ENCODE measurements around the gene SPI1. TPM values are rescaled to one million over a fixed set of nuclear protein-coding genes. Genes with fewer than 3 reads are reported as not detected.
"Not testable (repeated sequence)": the region's sequence is repeated elsewhere in the genome, so short reads cannot be mapped to it uniquely, and the experiment has no call there.

SPI1 gene
- total RNA-seq, 2 donors from 2014 or later, result not detected

DNA sequence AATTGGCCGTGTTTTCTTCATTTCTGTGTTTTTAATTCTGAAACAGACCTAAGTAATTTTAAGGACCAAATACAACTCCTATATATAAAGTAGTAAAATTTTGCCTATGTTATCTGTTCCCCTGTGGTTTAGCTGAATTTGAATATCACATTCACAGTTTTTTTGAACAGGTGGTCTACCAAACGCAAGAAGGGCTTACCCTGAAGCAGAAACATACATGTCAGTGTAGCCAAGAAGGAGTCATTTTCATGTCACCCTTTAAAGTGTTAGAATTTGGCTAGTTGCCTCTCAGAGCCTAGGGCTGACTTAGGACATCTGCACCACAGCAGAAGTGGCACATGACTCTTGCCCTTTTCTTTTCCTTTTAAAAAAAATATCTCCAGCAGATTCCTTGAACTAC lies 60.2 kb downstream of the SPI1 start:
- H3K9me3 ChIP-seq (ENCODE audit: control insufficient read depth, low read length), result no peaks in the 10 kb centered on the region
- H3K36me3 ChIP-seq (ENCODE audit: control insufficient read depth, insufficient read depth, low read length), result peaks cover 26% of the 10 kb centered on the region
- Mint-ChIP-seq H3K9me3 (no peaks in the 10 kb centered on the region), H3K27ac (no peak overlapping the region), H3K4me3 (no peak overlapping the region), H3K36me3 (ENCODE audit: low read depth) (peaks cover 35% of the 10 kb centered on the region), H3K4me1 (no peaks in the 10 kb centered on the region), H3K27me3 (ENCODE audit: insufficient read depth) (no peaks in the 10 kb centered on the region)
- H3K9ac ChIP-seq (ENCODE audit: extremely low read depth, low read length, poor library complexity, severe bottlenecking), result no peak overlapping the region
- TF ChIP-seq, protein P1, sequence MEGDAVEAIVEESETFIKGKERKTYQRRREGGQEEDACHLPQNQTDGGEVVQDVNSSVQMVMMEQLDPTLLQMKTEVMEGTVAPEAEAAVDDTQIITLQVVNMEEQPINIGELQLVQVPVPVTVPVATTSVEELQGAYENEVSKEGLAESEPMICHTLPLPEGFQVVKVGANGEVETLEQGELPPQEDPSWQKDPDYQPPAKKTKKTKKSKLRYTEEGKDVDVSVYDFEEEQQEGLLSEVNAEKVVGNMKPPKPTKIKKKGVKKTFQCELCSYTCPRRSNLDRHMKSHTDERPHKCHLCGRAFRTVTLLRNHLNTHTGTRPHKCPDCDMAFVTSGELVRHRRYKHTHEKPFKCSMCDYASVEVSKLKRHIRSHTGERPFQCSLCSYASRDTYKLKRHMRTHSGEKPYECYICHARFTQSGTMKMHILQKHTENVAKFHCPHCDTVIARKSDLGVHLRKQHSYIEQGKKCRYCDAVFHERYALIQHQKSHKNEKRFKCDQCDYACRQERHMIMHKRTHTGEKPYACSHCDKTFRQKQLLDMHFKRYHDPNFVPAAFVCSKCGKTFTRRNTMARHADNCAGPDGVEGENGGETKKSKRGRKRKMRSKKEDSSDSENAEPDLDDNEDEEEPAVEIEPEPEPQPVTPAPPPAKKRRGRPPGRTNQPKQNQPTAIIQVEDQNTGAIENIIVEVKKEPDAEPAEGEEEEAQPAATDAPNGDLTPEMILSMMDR (conservative IDR thresholded peaks at IDR 0.05), result no peak
- 88 to 94% methylated on average over 1 of the region's 2 CpGs for WGBS, 2 experiments (ENCODE audit: insufficient coverage in 1 of 2, insufficient read length in 1 of 2)
- no peak for DNase-seq
- no peak overlapping the region for H3K27ac ChIP-seq (ENCODE audit: low read depth, low read length)
- no peak overlapping the region for H3K4me3 ChIP-seq (ENCODE audit: low read length)
- H3K27me3 ChIP-seq (ENCODE audit: control insufficient read depth, insufficient read depth, low read length, poor library complexity, severe bottlenecking), result no peaks in the 10 kb centered on the region
- H3K4me1 ChIP-seq (ENCODE audit: control insufficient read depth, insufficient read depth, low read length), result no peaks in the 10 kb centered on the region

DNA sequence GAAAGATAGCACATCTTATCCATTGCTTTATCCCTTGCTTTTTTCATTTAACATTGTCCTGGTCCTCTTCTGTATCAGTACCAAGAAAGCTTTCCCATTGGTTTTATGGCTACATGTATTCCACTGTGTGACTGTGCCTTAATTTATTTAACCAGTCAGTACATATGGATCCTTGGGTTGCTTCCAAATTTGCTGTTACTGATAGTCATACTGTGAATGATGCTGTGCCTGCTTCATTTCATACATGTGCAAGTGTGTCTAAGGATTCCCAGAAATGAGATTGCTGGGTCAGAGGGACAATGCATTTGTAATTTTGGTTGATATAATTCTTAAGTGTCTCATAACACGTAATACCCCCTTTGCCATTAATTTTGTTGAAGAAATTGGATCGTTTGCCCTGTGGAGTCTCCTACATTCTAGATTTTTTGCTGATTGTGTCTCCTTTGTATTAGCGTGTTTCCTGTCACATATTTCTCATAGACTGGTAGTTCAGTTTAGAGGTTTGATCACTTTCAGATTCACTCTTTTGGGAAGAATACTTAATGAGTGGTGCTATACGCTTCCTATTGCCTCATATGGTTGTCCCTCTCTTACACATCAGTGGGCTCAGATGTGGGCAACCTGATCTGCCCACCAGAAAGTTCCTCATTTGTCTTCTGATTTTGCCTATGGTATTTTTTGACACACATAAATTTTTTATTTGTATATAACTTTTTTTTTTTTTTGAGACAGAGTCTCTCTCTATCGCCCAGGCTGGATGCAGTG lies 61.1 kb downstream of the SPI1 start:
- Mint-ChIP-seq H3K36me3 (ENCODE audit: low read depth) (peaks cover 38% of the 10 kb centered on the region), H3K4me1 (no peaks in the 10 kb centered on the region), H3K4me3 (no peak overlapping the region), H3K9me3 (no peaks in the 10 kb centered on the region), H3K27me3 (ENCODE audit: insufficient read depth) (no peaks in the 10 kb centered on the region), H3K27ac (no peak overlapping the region)
- DNase-seq, result no peak
- TF ChIP-seq, protein P1 (conservative IDR thresholded peaks at IDR 0.05), result no peak
- H3K27ac ChIP-seq (ENCODE audit: low read depth, low read length), result no peak overlapping the region
- no peaks in the 10 kb centered on the region for H3K9me3 ChIP-seq (ENCODE audit: control insufficient read depth, low read length)
- WGBS, 2 experiments (ENCODE audit: insufficient coverage in 1 of 2, insufficient read length in 1 of 2), result 86 to 96% methylated on average over 2 to 5 of the region's 5 CpGs
- H3K9ac ChIP-seq (ENCODE audit: extremely low read depth, low read length, poor library complexity, severe bottlenecking), result no peak overlapping the region
- no peaks in the 10 kb centered on the region for H3K27me3 ChIP-seq (ENCODE audit: control insufficient read depth, insufficient read depth, low read length, poor library complexity, severe bottlenecking)
- no peaks in the 10 kb centered on the region for H3K4me1 ChIP-seq (ENCODE audit: control insufficient read depth, insufficient read depth, low read length)
- H3K36me3 ChIP-seq (ENCODE audit: control insufficient read depth, insufficient read depth, low read length), result peaks cover 26% of the 10 kb centered on the region
- no peak overlapping the region for H3K4me3 ChIP-seq (ENCODE audit: low read length)

DNA sequence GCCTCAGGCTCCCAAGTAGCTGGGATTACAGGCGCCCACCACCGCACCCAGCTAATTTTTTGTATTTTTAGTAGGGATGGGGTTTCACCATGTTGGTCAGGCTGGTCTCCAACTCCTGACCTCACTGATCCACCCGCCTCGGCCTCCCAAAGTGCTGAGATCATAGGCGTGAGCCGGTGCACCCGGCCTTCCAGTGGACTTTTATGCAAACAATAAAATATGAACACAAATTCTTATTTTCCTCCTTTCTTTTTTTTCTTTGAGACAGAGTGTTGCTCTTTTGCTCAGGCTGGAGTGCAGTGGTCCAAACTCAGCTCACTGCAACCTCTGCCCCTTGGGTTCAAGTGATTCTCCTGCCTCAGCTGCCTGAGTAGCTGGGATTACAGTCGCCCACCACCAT lies 61.8 kb downstream of the SPI1 start:
- H3K9me3 ChIP-seq (ENCODE audit: control insufficient read depth, low read length); H3K4me3 Mint-ChIP-seq; DNase-seq; H3K27me3 Mint-ChIP-seq (ENCODE audit: insufficient read depth); H3K27me3 ChIP-seq (ENCODE audit: control insufficient read depth, insufficient read depth, low read length, poor library complexity, severe bottlenecking); H3K27ac ChIP-seq (ENCODE audit: low read depth, low read length); H3K4me3 ChIP-seq (ENCODE audit: low read length); H3K4me1 ChIP-seq (ENCODE audit: control insufficient read depth, insufficient read depth, low read length); H3K4me1 Mint-ChIP-seq; H3K9ac ChIP-seq (ENCODE audit: extremely low read depth, low read length, poor library complexity, severe bottlenecking); H3K27ac Mint-ChIP-seq; H3K9me3 Mint-ChIP-seq: not testable (repeated sequence)
- peaks cover 21% of the 10 kb centered on the region for H3K36me3 ChIP-seq (ENCODE audit: control insufficient read depth, insufficient read depth, low read length)
- WGBS, 2 experiments (ENCODE audit: insufficient coverage in 1 of 2, insufficient read length in 1 of 2), result 89 to 94% methylated on average over 8 of the region's 8 CpGs
- peaks cover 38% of the 10 kb centered on the region for H3K36me3 Mint-ChIP-seq (ENCODE audit: low read depth)
